HuH-7.5 (cell line): ENCODE data around the gene PDE6C.

Source experiments
- DNase-seq: peaks from one replicate; pipeline ENCODE4 v3.0.0; 2011; ENCODE audit warnings: low spot score

The PDE6C gene

DNA sequence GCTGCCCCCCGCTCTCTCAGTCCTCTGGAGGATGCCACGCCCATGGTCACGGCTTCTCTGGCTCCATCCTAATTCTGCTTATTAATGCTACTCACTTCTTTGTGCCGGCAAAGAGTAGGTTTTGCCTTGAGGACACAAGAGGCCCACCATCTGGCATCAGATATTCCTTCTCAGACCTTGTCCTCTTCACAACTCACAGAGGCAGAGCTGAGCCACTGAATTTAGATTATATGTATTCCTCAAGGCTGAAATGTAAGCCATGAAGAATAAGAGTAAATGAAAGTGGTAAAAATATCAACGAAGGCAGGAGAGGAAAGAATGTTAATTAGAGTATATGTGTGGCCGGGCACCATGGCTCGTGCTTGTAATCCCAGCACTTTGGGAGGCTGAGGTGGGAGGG, 17.8 kb upstream of the PDE6C start:
- DNase-seq = no peak

DNA sequence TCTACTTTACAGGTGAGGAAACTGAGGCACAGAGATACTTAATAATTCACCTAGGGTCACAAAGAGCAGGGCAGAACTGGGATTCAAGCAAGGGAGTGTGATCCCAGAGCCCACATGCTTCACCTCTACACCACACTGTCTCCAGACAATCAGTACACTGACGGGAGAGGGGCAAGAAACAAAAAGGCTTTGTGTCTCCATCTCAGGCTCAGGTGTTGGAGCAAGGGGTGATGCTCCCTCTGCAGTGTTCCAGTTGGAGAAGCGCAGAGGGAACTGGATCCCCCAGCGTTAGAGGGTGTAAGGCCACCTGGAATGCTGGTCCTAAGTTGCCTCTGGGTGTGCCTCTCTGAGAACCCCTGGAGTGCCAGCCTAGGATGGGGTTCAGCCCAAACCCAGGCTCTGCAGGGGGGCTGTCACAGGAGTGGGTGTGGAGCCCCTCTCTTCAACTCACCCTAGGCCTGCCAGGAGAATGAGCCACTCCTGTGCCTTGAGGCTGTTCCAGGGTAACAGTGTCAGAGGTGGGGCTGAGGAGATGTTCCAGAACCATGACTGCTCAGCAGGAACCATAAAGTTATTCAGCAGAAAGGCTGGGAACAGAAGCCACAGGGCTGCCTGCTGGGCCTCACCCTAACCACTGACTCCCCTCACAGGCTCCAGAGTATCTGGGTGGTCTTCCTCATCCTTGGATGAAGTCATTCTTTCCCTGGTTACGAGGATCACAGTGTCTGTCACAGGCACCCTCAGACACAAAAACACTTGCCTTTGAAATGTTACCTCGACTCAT, 16.8 kb upstream of the PDE6C start:
- DNase-seq = no peak

DNA sequence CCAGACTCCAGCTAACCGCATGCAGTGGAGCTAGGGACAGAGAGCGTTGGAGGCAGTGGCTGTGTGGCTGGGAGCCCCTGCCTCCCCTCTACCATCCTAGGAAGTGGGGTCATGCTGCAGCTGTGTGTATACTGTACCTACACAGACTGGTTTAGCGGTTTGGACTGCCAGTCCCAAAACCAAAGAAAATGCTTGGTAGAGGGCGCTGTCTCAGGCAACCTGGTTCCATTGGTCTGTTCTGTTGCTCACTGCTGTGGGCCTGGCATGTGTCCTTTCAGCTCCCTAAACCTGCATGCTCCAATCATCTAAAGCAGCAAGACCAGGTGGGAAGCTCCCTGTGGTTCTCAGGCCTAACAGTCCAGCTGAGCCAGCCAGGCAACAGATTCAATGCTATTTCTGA, 15.8 kb upstream of the PDE6C start:
- DNase-seq = no peak

DNA sequence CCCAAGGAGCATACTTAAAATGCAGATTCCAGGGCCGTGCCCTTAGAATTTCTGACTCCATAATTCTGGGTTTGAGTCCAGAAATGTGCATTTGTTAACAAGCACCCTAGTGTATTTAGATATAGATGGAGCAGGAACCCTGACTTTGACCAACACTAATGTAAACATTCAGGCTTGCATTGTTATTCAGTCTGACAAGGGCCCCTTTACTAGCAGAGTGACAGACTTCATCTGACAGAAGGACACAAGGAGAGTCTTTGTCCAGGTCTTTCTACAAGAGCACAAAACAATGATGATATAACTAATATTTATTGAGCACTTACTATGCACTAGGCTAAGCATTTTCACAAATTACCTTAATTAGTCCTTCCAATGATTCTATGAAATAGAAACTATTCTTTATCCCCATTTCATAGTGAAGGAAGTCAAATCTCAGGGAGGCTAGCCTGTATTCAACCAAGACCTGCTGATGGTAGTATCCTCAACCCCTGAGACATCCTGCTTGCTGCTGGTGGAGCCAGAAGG, 15.2 kb upstream of the PDE6C start:
- no peak for DNase-seq

DNA sequence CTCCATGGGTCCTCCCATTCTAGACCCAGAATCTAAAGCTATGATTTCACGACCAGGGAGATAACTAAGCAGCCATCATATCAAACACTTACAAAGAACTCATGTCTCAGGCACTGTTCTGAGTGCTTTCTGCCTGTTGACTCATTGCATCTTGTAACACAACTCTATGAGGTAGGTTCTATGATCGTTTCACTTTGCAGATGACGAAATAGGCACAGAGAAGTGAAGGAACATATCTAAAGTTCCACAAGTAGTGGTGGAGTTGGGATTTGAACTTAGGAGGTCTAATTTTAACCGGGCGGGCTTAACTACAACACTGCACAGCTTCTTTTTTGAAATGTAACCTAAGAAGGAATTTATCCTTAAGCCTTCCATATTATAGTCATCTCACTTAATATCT, 14.2 kb upstream of the PDE6C start:
- no peak for DNase-seq

DNA sequence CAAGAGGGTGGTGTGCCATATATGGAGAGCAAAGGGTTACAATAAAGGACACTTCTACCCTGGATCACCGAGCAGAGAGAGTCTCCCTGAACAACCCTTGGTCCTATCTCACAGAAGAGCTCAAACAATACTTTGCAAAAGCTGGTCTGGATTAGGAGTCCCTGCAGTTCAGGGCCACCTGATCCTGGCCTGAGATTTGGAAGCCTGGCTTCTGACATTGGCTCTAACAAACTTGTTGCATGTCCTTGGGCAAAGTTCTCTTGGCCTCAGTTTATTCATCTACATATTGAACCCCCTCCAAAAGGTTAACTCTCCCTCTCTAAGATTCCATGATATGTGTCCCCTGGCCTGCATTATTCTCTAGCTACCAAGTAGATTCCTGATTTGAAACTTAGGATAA, 13.0 kb upstream of the PDE6C start:
- DNase-seq = no peak

DNA sequence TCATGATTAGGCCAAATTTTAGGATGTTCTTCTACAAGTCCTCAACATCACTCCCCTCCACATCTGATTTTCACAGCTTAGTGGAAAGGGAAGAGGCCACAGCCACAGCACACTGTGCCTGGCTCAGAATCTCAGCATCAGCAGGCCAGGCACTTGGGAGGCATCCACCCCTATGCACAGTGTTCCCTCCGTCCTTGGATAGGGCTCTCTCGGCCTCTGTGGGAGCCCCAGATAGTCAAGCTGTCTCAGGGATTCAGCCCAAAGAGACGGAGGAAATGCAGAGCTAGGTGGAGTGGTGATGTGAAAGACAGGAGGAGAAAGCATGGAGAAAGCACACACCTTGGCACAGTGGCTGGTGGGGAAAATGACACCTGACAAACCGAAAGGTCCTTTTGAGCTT, 12.6 kb upstream of the PDE6C start:
- no peak for DNase-seq

DNA sequence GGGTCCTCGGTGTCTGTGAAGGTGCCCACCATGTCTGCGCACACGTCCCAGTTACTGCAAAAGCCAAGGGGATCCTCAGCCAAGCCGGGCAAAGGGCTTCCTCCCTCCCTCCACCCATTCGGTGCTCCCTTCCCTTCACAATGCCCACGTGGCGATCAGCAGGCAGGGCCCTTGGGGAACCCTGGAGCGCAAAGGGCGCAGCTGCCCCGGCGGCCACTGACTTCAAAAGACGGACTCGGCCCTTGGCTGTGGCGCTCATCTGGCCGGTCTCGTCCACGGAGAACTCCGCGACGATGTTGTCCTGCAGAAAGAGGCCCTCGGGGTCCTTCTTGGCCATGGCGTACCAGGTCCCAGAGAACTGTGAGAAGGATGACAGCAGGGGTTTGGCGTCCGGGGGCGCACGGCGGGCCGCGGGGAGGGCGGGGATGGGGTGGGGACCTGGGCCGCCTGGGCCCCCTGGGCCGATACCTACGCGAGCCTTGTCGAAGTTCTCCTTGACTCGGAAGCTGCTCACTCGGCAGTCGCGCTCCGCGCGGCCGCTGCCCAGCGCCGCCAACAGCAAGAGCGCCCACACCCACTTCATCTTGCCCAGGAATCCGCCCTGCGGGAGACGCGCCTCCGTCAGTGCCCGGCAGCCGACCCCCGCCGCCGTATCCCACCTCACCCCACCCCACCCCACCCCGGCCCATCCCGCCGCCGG, 11.7 kb upstream of the PDE6C start:
- no peak for DNase-seq

DNA sequence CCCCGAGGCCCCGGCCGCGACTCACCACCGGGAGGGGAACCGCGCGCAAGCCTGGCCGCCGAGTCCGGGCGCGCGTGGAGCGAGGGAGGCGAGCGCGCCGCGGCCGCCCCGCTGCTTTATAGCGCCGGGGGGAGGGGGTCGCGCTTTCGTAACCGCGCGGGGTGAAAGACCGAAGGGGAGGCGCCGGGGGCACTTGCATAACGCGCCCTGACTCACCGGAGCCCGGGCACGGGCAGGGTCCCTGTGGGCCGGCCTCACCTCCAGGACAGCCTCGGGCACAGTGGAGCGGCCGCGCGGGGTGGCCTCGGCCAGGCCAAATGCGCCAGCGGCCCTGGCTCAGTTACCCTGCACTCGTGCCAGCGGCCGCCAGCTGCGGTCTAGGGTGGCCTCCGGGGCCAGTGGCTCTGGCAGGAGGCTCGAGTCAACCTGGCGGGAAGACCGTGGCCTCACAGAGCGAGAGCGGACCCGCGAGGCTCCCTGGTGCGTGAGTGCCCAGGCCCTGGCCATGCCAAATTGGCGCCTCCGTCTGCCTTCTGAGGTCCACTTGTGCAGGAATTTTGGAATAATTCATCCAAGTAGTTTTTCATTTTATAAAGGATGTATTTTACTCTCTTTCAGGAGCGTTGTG, 11.1 kb upstream of the PDE6C start, which contains the start of gene RBP4:
TSS of gene RBP4 (minus strand) at position 90 of the 628 bp plus-strand sequence. CDS start 207 bp downstream, outside the sequence.
- peak; percentile 75 for DNase-seq

DNA sequence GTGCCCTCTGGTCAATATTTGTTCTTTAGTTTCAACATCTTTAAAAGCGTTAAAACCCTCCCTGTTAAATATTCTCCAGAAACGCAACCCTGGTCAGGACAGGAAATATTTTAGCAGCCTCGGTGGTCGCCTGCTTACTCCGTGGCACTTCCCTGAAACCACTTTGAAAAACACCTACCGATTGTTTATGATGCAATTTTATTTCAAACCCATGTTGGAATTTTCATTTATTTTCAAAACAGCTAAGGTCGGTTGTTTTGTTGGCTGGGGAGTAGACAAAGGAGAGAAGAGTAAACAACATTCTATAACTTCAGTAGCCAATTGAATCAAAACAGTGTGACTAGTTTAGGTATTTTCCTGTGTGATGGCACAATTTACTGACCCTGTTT, 10.6 kb upstream of the PDE6C start:
- DNase-seq = no peak

DNA sequence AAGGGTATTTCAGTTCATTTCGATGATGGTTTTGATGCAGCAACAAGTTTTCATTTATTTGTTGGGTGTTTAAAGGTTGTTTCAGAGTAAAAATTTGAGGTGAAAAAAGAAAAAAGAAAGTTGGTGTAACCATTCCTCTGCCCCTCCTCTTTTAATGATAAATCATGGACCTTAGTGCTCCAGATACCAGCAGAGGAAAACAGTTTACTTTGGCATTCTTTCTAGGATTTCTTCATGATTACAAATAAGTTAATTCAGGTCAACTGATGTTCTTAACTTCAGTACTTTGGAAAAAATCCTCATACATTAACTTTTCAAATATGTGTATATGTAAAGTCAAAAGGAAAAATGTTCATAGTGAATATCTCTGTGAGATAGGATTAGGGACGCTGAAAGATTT, 9.3 kb upstream of the PDE6C start:
- DNase-seq = no peak

DNA sequence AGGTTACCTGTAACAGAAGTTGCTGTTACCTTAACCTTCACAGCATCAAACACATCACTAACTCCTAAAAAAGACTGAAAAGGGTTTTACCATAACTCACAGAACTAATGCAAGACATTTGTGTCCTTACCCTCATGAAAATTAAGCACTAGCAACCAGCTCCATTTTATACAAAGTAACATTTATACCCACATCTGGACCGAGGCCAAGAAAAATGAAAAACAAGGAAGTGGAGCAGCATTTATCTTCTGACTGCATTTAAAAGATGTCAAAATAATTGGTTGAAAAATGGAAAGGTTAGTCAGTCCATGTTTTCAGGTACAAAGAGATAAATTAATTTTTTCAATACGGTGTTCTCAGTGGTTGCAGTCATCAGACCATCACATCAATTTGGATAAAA, 8.2 kb upstream of the PDE6C start:
- DNase-seq = no peak

DNA sequence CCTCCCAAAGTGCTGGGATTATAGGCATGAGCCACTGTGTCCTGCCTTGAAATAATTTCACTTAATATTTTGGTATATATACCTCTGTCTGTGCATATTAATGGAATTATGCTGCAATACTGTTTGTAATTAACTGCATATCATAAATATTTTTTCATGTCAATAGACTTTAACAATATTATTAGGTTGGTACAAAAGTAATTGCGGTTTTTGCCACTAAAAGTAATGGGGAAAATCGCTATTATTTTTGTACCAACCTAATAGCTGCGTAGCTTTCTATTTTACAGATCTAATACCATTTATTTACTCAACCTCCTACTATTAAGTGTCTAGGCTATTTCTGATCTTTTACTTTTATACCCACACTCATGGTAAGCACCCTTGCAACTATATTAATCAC, 3.9 kb upstream of the PDE6C start:
- no peak for DNase-seq

DNA sequence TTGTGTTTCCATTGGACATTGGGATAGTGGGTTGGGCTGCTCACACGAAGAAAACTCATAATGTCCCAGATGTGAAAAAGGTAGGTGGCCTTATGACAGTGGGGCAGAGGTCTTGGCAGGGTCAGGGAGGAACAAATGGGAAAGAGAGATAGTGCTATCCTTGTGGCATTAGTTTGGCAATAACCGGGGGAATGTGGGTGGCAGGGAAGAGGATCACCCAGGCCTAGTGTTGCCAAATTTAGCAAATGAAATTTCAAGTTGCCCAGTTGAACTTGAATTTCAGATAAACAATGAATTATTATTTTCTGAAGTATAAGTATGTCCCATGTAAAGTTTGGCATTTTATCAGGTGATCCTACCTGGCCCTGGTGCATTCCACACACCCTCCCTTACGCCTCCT, 789 bp downstream of the PDE6C start:
- DNase-seq = no peak

DNA sequence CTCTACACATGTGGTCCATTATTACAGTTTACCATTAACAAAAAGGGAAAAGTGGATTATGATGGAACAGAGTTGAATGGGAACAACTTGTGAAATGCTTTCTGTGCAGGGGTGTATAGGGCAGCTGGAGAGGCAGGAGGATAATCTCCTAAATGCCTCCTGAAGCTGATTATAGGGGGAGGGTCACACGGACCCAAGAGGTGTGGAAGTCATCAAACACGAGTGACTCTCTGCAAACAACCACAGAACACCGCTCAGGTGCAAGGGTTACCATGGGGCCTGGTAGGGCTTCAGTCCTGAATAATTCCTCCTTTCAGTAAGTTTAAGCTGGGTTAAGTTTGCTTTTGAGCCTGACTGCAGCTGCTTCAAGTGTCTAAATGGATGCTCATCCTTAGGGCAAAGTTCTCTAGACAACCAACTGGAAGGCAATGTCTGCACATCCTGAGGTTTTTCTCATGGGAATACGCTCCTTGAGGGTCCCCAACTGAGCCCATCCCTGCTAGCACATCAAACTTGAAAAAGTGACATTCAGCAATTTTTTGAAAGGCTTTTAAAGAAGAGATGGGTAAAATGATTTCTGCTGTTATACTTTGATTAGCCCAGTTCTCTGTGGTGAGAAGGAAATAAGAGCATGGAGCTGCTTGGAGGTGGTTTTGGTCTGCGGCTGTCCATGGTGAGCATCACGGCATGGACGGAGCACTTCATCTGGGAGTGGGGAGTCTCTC, 1.9 kb downstream of the PDE6C start:
- no peak for DNase-seq

DNA sequence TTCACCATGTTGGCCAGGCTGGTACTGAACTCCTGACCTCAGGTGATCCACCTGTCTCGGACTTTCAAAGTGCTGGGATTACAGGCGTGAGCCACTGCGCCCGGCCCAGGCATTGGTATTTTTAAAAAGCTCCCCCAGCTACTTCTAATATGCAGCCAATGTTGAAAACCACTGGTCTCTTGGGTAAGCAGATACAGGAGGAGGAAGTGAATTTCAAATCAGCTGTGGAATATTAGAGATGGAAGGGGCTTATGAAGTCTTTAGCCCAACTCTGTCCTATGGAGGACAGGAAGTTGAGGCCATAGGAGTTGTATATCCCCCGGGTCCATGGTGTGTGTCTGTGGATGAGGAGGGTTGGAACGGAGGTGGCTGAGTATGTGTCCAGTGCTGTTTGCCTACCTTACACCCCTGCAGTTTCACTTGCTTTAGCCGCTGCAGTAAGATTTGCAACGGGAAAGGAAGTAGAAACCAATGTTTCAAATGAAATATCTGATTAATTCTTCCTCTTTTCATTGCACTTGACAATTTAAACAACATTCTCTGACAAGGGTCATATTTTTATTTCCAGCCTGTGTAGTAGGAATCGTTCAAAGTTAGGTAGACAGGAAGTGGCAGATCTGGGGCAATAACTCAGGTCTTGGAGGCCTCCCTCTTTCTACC, 3.4 kb downstream of the PDE6C start:
- no peak for DNase-seq

DNA sequence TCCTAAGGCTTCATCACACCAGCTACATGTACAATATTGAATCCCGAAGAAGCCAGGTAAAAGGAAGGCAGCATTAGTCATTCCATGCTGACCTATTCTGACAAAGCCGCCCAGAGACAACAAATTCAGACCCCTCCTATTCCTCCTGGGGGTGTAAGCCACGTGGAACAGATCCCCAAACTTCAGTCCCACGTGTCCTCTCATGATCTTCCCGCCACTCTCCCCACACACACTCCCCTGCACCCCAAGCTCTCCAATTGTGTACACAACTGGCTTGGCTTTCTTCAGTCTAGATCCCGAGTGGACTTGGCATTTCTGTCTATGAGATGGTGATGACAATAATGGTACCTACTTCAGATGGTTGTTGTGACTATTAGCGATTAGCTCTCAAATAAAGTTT, 8.6 kb downstream of the PDE6C start:
- no peak for DNase-seq

DNA sequence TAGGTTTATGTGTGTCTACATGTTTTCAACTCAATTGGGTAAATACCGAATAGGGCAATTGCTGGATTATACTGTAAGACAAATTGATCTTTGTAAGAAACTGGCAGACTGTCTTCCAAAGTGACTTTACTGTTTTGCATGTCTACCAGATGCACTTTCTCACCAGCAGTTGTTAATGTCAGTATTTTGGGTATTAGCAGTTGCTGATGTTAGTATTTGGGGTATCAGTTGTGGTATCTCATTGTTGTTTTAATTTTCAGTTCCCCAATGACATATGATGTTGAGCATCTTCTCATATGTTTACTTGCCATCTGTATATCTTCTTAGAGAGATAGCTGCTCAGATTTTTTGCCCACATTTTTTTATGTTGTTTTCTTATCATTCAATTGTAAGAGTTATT, 10.6 kb downstream of the PDE6C start:
- DNase-seq = no peak

DNA sequence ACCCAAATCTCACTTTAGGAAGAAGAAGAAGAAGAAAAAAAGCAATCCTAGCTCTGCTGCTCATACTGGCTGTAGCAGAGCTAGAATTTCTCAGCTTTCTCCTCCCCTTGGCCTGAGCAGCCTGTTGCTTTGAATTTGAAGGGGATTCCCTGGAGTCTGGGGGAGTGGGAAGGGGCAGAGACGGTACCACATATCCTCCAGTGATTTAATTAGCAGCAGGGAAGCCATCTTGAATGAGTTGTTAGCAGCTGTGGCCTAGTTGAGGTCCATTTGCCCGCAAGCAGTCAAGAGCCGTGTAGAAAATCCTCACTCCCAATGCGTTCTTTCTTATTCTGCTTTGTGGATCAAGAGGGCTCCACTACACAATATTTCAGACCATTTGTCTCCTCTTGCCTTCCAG, 16.5 kb downstream of the PDE6C start:
- no peak for DNase-seq

DNA sequence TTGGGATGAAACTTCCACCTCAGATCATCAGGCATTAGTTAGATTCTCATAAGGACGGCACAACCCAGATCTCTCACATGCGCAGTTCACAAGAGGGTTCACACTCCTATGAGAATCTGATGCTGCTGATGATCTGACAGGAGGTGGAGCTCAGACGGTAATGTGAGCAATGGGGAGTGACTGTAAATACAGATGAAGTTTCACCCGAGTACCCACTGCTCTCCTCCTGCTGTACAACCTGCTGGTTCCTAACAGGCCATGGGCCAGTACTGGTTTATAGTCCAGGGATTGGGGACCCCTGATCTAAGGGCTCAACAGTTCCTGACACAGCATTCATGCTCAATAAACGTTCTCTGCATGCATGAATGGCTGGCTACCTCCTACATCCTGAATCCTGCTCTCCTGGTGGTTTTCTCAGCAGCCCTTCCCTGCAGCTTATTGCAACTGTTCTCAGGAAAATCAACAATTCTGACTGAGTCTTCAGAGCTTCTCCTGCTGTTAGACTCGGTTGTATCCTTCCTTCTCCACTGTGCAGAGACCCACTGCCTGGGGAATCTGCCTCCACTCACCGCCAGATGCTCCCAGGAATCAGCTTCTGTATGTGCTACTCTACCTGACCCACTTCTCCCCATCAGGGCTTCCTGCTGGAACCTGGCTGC, 17.4 kb downstream of the PDE6C start:
- DNase-seq = no peak
